Stimulated activated CD8-positive, alpha-beta memory T cell treated with anti-CD3 and anti-CD28 coated beads, Interleukin-15, amount 100 ng/mL, for 4 hours (primary cell): Measurements from ENCODE around the gene PSAT1.
"Not testable (repeated sequence)": the region's sequence is repeated elsewhere in the genome, so short reads cannot be mapped to it uniquely, and the experiment has no call there.

Experiments
- DNase-seq, 2 donors: peaks; one replicate each; pipeline ENCODE4 v3.0.0-alpha.2; 2020; ENCODE audit warnings: low read depth in 2 of 2

Gene PSAT1

DNA sequence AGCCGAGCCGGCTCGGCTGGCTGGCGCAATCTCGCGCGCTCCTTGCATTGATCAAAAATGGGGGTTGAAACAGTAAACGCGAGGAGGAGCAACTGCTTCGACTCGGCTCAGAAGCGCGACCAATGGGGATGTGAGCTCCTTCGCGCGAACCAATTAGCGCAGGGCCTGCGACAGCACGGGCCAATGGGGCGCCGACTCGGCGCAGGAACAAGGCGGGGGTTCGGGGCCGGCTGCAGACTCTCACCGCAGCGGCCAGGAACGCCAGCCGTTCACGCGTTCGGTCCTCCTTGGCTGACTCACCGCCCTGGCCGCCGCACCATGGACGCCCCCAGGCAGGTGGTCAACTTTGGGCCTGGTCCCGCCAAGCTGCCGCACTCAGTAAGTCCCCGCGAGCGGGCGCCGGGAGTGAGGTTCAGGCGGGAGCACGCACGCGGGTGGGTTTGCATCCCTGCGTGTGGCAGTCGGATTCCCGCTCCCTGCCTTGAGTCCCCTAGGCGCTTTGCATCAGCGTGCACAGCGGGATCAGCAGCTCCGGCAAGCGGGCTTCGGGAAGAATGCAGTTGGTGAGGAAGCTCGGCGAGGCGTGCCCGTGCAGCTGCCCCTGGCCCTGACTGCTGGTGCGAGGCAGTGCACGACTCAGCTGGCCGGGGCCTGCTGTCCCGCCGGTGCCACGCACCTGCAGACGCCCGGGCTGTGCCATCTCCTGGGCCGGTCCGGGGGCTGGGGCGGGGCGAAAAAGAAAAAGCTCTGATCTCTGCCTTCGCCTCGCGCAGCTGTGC lies at the start of gene PSAT1:
Gene PSAT1, plus strand, starts transcription at position 233 of the 779 bp plus-strand sequence. Its CDS starts 86 bp downstream, at position 319.
- DNase-seq: peak; percentile 76 to 81

DNA sequence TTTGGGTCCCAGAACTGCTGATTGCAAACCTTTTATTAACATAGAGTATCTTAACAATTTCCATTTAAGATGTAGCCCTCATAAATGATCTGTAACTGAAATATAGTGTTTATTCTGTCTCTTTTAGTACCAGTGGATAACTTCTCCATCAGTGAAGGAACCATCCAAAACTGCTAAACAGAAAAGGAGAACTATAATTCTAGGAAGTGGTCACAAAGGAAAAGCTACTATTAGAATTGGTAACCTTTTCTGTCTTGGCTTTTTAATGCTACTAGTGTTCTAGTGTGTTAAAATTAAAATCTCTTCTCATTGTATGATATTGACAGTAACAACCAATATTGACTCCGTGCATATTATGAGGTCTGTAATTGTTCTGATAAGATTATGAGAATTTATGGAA lies 48.3 kb upstream of the PSAT1 start:
- no peak for DNase-seq

DNA sequence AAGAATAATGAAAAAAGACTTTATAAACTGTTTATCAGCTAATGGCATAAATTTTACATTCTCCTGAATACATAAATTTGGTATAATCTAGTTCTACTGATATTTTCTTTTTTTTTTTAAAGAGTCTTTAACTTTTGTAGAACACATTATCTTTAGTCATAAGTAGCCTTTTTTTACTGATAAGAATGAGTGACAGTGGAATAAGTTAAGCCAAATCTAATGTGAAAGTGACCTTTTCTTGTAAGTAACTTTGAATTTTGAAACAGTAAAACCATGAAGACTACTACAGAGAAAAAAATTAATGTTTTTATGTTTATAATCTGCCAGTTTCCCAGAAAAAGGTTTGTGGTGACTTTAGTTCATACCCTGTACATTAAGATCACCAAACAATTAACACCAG lies 47.4 kb upstream of the PSAT1 start:
- no peak for DNase-seq

DNA sequence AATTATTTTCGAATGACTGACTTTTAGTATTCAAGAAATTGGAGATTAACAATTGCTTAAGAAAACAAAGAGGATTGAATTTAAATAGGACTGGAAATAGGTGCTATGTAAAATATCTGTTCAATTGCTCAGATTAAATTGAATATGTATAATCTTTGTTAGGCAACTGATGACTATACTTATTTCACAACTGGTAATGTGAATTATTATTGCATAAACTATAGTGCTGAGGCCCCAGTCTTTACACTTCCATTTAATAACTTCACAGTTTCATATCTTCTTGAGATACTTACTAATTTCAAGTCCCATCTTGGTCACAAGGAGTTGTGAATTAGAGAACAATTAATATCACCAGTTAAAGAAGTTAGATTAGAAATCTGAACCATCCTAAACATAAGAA lies 44.3 kb upstream of the PSAT1 start:
- no peak for DNase-seq

DNA sequence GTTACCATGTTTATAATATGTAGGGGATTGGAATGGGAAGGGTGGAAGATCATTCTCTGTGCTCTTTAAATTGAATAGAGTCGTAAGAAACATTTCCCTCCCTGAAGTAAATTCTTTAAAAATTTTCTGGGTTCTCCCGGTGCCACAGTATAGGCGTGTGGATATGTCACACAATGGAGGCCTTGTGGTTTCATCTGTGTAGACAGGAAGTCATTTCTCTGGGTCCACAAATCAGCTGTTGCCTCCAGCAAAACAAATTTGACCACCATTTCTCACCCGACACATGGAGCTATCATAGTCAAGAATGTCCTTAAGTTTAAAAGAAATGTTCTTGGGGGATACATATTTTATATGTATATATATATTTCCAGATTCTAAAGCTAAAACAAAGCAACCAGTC lies 43.6 kb upstream of the PSAT1 start:
- DNase-seq: no peak

DNA sequence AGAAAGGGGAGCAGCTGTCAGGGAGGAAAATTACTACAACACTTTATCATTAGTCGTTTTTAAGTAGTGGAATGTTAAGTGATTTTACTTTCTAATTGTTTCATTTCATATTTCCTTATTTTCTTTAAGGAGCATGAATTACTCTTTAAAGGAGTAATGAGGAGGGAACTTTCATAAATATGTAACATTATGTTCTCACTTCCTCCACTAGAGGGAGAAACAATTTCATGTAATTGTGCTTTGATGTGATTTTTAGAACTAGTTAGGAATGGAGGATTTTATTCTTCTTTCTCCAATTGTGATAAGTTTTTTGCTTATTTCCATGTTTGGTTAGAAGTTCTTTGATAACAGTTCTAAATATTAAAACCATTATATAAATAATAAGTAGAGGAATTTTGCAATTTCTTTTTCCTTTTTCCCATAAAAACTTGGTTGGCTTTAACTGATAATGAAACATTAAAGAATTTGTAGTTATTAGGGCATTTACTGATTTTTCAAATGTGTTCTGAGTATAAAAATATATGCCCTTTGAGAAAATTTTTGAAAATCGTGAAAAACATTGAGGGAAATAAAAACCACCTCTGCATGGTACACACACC lies 35.4 kb upstream of the PSAT1 start:
- no peak for DNase-seq

DNA sequence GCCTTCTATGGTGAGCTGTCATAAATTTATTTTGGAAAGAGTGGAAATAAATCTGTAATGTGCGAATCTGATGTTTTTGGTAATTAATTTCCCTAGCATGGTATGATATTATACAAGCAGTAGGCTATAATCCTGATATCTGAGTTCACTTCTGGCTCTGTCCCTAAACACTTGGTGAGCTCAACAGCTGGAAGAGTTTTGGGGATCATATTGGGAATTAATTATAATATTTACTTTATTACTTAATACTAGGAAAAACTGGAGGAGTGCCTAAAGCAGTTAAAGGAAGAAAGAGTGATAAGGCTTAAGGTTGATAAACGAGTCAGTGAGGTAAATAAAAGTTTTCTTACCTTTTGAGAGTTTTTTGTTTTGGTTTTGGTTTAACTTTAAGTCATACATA lies 34.3 kb upstream of the PSAT1 start:
- no peak for DNase-seq

DNA sequence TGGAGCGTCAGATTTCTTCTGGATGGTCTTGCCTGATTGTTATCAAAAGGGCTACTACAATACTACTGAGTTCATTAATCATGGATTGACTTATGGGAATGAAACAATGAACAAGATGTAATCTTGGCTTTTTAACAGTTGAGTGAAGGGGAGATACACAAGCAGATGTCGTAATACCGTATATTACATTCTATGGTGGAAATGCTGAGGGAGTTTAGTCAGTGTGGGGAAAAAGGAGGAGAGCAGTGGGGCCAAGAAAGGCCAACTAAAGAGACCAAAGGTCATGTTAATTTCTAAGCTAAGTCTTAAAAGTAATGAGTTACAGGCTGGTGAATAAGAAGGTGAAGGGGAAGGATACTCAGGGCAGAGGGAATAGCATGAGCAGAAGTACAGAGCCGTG lies 29.0 kb upstream of the PSAT1 start:
- no peak for DNase-seq

DNA sequence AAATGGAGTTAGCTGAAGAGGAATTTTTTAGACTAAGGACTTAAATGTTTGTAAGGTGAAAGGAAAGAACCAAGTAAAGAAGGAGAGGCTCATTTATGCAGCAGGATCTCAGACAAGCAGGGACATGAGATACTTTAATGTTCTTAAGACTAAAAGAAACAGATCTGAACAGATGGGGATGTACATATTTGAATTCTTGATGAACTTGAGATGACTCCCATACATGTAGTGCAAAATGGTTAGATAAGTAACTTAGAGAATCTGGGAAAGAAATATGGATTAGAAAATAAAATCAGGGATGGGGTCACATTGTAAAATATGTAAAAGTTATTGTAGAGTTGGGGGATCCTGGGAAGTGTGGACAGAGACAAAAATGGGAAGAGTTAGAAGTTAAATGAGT lies 27.1 kb upstream of the PSAT1 start:
- no peak for DNase-seq

DNA sequence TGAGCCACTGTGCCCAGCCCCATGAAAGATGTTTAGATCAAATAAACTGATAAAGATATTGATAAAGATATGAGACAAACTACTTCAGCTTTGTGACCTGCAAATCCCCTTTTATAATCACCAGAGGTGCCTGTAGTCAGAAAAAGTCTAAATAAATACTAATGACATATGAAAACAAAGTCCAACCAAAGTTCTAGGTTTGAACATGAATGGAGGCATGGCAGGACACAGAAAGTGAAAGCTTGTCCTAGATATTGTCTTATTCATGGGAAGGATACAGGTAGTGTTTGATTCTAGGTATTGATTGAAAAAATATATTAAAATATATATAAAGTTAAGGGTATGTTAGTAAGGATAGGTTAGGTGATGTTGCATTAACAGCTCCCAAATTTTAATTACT lies 24.6 kb upstream of the PSAT1 start:
- DNase-seq: no peak

DNA sequence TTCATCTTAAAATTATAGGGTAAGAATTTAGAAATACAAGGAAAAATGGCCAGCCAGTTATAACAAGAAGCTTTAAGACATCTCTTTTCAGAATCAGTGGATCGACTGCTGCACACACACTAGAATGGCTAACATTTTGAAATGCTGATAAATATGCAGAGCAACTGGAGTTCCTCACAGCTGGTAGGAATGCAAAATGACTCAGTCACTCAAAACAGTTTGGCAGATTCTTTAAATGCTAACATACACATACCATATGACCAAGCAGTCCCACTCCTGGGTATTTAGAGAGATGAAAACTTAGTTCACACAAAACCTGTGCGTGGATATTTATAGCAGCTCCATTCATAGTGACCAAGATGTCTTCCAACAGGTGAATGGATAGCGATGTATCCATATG lies 23.2 kb upstream of the PSAT1 start:
- no peak for DNase-seq

DNA sequence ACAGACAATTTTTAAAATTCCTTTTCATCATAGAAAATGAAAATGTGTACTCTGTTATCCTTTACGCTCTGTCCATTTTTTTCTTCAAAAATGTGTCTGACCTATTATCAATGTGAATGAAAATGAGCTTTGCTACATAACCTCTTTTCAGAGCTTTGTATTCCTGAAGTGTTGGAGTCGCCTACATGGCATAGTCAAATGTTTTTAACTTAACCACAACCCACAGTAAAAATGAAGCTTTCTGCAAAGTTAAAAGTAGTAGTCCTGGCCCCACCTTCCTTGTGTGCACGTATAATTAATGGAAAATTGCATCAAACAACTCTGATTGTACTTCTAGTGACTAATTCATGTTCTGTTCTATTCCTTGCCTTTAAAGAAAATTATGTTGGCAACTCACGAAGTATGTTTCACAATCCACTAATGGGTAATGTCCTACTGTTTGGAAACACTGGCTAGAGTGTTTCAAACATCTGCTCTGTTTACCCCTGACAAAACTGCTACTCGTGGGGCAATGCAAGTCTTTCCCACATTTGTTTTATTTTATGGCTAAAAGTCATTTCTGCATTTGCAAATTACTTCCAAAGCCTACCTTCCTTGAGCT lies 18.6 kb upstream of the PSAT1 start:
- DNase-seq: no peak

DNA sequence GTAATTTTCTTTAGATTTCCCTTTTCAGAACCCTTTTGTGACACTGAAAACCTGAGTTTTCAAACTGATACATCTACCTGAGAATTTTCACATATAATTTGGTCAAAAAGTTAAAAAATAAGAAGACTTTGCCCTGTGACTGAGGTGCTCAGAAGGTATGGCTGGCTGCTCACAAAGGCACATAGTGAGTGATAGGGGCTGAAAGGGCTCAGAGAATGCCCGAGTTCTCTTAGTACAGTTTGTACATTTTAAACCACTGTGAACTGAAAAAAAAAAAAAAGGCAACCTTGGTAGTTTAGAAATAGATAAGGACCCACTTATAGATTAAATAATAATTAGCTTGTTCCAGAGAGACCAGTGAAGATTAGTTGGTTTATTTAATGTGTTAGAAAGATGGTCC lies 18.1 kb upstream of the PSAT1 start:
- no peak for DNase-seq

DNA sequence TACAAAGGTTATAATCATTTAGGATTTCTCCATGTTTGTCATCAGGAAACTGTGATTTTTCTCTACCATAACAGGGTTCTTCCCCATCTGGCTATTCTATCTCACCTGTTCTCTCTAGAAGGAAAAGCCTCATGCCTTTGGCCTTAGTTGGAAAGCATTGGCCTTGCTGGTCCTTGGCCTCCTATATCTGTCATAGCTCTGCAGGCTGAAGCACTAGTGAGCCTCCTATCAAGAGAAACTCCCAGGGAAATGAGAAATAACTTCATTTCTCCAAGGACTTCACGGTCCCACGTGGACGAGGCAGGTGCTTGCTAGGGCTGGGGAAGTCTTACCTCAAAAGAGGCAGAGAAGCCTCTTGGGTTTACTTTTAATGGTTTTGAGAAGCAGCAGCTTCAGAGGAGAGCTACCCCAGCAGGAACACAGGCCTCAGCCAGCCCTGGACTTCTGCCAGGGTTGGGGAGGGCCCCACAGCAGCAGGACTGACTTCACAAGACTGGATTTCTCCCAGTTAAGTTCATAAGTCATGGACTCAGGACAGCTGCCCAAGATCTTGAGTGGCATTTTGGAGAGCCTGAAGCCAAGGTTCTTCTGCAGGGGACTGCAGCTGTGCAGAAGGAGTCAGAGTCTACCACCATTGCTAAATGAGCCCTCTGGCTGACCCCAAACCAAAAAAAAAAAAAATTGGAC lies 15.8 kb upstream of the PSAT1 start:
- DNase-seq: no peak

DNA sequence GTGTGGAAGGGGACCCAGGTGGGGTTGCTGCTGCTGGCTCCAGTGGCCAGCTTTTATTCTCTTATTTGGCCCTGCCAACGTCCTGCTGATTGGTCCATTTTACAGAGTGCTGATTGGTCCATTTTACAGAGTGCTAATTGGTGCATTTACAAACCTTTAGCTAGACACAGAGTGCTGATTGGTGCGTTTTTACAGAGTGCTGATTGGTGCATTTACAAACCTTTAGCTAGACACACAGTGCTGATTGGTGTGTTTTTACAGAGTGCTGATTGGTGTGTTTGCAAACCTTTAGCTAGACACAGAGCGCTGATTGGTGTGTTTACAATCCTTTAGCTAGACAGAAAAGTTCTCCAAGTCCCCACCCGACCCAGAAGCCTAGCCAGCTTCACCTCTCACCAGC lies 12.7 kb upstream of the PSAT1 start:
- not testable (repeated sequence) for DNase-seq

DNA sequence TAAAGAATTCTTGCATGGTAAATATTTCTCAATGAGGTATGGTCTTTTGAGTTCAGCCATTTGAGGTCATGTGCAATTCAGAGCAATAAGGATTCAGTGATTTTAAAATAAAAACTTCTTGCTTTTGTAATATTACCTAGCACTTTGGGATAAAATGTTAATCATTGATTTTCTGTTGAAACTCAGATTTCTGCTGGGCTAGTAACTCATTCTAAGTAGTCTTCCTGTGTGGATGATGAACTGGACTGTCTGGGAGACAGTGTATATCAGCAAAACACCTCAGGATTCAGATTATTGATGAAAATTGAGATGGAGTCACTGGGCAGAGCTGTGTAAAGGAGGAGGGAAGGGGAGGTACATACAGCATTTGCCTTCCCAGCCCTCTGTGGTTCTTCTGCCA lies 10.8 kb upstream of the PSAT1 start:
- no peak for DNase-seq

DNA sequence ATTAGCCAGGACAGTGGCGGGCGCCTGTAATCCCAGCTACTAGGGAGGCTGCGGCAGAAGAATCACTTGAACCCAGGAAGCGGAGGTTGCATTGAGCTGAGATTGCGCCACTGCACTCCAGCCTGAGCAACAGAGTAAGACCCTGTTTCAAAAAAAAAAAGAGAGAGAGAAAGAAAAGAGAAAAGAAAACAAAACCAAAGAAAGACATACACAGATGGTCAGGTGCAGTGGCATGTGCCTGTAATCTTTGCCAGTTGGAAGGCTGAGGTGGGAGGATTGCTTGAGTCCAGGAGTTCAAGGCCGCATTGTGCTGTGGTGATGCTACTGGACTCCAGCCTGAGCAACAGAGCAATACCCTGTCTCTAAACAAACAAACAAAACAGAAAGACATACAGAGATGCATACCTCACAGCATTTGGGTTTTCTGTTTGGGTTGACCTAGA lies 10.0 kb upstream of the PSAT1 start:
- no peak for DNase-seq

DNA sequence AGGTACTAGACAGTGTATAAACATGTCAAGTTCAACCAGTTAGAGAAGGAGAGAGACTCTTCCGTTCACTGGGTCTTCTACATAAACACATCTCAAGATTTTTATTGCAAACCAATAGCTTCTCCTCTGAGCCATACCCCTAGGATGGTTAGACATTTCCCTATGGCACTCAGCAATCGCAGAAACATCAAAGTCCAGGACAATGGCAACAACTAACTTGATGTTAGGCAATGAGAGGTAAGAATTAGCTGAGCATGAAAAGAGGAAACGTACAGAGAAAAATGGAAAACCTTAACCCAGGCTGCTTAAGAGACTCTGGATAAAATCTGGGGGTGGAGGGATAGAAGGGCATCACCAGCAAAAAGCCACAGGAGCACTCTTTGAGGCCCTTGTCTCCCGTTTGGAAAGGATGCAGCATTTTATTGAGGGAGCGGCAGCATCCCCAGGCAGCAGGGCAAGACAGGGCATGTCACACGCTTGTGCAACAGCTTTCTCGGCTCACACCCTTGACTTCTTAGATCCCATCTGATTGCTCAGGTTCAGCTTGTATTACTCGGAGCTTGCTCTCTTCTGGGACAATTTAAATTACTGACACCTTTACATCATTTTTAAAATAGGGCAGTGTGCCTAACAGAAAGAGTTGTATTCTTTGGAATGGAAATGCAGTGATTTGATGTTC lies 8.6 kb upstream of the PSAT1 start:
- DNase-seq: no peak

DNA sequence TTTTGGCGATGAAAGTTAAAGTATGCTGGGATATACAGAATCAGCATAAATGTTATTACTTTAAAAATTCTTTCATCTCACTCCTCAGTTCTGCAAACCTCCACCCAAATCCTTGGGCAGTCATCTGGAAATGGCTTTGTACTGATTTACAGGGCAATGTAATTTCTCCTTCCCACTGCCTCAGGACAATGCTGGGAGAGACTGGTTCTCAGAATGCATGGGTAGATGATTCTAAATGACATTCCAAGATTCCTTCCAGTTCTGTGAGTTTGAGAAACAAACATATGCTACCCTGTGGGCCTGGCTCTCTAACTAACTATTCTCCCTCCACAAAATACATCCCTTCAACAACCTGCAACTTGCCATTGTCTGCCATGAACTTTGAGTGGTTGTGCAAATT lies 7.5 kb upstream of the PSAT1 start:
- no peak for DNase-seq

DNA sequence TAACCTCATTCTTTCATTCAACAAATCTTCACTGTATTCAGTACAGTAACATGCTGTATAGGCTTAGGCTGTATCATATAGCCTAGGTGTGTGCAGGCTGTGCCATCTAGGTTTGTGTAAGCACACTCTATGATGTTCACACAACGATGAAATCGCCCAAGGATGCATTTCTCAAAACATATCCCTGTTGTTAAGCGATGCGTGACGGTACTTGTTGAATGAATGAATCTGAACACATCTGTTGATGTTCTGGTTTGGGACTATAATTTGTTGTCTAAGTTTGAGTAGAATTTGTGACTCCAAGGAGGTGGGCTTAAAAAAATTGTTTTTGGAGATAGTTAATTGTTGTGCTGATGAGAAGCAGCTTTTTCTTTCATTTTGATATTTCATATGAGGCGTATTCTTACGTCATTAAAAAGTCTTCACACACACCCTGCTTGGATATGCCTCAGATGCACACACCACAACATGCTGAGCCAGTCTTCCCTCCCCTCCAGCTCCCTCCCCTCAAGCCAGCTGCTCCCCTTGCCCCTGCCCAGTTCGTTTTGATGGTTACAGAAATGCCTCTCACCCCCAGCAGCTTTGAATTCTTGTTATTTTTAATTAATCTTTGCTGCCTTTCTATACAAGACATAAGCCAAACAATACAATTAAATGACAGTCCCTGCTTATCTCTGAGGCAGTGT lies 5.5 kb upstream of the PSAT1 start:
- DNase-seq: no peak

DNA sequence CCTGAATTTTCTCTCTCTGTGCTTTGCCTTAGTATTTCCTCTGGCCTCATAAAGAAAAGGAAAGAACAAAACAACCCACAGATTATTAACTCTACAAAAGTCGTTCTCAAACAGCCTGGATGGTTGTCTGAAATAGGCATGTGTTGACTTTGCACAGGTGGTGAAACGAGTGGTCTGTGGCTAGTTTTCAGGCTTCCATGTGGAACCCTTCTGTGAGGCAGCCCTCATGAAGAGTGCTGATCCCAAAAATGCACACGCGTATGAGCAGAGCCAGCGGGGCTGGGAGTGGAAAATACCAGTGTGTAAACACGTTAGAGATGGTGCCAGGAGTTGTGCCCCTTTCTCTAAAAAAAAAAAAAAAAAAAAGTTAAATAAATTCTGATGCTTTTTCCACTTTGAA lies 4.9 kb upstream of the PSAT1 start:
- DNase-seq: no peak
